Measurements from ENCODE around the gene IQGAP1. TPM values are rescaled to one million over a fixed set of nuclear protein-coding genes. Genes with fewer than 3 reads are reported as not detected.

IQGAP1 gene
- total and polyA plus RNA-seq, 2 donors (not counting 1 experiment from before 2014, with no cell fraction given): 222 to 270 TPM

- no peak for DNase-seq (ENCODE audit: low read depth in 2 of 2)
- Histone ChIP-seq H4K20me1 (ENCODE audit: control insufficient read depth, extremely low read depth, insufficient read depth, low read length) (no peaks in the 10 kb centered on the region), H2AFZ (ENCODE audit: low read length) (no peak overlapping the region), H3K4me2 (ENCODE audit: extremely low read depth, insufficient read depth, low read length) (no peak overlapping the region), H3K4me1 (ENCODE audit: control insufficient read depth, extremely low read depth, insufficient read depth, low read length) (no peaks in the 10 kb centered on the region), H3K79me2 (ENCODE audit: control insufficient read depth, insufficient read depth, low read length) (peaks cover 1% of the 10 kb centered on the region), H3K36me3 (ENCODE audit: control insufficient read depth, insufficient read depth, low read length) (peaks cover 17% of the 10 kb centered on the region), H3K27ac (ENCODE audit: insufficient read depth, low read length) (no peak overlapping the region), H3K4me3 (replicated peaks in 1 of 4; ENCODE audit: control extremely low read depth in 1 of 4, insufficient read depth in 1 of 4, low read depth in 3 of 4, low read length in 4 of 4) (no peak overlapping the region), H3K27me3 (ENCODE audit: control insufficient read depth, insufficient read depth, low read length) (no peaks in the 10 kb centered on the region), H3K9me3 (ENCODE audit: control insufficient read depth, insufficient read depth, low read depth, low read length) (no peaks in the 10 kb centered on the region), H3K9ac (ENCODE audit: insufficient read depth, low read length) (no peak overlapping the region)
- no peak for TF ChIP-seq CTCF (conservative IDR thresholded peaks at IDR 0.05 in 1 of 2, IDR thresholded peaks at IDR 0.05 in 1 of 2; ENCODE audit: low read depth in 1 of 2, low read length in 2 of 2)
- no peak for TF ChIP-seq EZH2 (IDR thresholded peaks at IDR 0.05; ENCODE audit: low read length, missing control alignments)
Observed at GRCh38 chr15:90442423-90442822, 54.4 kb downstream of the IQGAP1 start.

- H3K27ac ChIP-seq (ENCODE audit: insufficient read depth, low read length): no peak overlapping the region
- H3K27me3 ChIP-seq (ENCODE audit: control insufficient read depth, insufficient read depth, low read length): no peaks in the 10 kb centered on the region
- peaks cover 3% of the 10 kb centered on the region for H3K4me1 ChIP-seq (ENCODE audit: control insufficient read depth, extremely low read depth, insufficient read depth, low read length)
- DNase-seq (ENCODE audit: low read depth in 2 of 2): peak in 1 of 2 donors; percentile 41
- no peak overlapping the region for H3K4me2 ChIP-seq (ENCODE audit: extremely low read depth, insufficient read depth, low read length)
- H3K36me3 ChIP-seq (ENCODE audit: control insufficient read depth, insufficient read depth, low read length): peaks cover 25% of the 10 kb centered on the region
- H3K9me3 ChIP-seq (ENCODE audit: control insufficient read depth, insufficient read depth, low read depth, low read length): no peaks in the 10 kb centered on the region
- no peak overlapping the region for H2AFZ ChIP-seq (ENCODE audit: low read length)
- H3K4me3 ChIP-seq (replicated peaks in 1 of 4; ENCODE audit: control extremely low read depth in 1 of 4, insufficient read depth in 1 of 4, low read depth in 3 of 4, low read length in 4 of 4): no peak overlapping the region
- no peaks in the 10 kb centered on the region for H4K20me1 ChIP-seq (ENCODE audit: control insufficient read depth, extremely low read depth, insufficient read depth, low read length)
- no peak overlapping the region for H3K9ac ChIP-seq (ENCODE audit: insufficient read depth, low read length)
- H3K79me2 ChIP-seq (ENCODE audit: control insufficient read depth, insufficient read depth, low read length): peaks cover 7% of the 10 kb centered on the region
- TF ChIP-seq CTCF (conservative IDR thresholded peaks at IDR 0.05 in 1 of 2, IDR thresholded peaks at IDR 0.05 in 1 of 2; ENCODE audit: low read depth in 1 of 2, low read length in 2 of 2): no peak
- TF ChIP-seq EZH2 (IDR thresholded peaks at IDR 0.05; ENCODE audit: low read length, missing control alignments): no peak
Observed at GRCh38 chr15:90449206-90449735, 61.2 kb downstream of the IQGAP1 start.

DNA sequence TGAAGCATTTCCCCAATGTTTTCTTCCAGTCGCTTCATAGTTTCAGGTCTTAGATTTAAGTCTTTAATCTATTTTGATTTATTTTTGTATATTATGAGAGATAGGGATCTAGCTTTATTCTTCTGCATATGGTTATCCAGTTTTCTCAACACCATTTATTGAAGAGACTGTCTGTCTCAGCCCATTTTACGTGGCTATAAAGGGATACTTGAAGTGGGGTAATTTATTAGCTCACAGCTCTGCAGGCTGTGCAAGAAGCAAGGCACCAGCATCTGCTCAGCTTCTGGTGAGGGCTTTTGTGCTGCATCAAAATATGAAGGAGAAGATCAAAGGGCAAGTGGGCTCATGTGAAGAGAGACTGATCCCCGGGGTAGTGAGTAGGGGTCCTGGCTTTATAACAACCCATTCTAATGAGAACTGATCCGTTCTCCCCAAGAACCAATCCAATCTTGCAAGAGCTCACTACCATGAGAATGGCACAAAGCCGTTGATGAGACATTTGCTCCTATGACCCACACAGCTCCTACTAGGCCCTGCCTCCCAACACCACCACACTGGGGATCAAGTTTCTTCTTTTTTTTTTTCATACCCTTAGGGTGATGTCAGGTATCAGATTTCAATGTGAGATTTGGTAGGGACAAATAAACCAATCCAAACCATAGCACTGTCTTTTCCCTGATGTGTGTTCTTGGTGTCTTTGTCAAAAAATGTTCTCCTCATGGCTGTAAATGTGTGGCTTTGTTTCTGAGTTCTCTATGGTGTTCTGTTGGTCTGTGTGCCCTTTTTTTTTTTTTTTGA lies 63.2 kb downstream of the IQGAP1 start:
- TF ChIP-seq CTCF (conservative IDR thresholded peaks at IDR 0.05 in 1 of 2, IDR thresholded peaks at IDR 0.05 in 1 of 2; ENCODE audit: low read depth in 1 of 2, low read length in 2 of 2): no peak
- TF ChIP-seq EZH2 (IDR thresholded peaks at IDR 0.05; ENCODE audit: low read length, missing control alignments): no peak
- Histone ChIP-seq H3K9ac (ENCODE audit: insufficient read depth, low read length) (no peak overlapping the region), H3K27me3 (ENCODE audit: control insufficient read depth, insufficient read depth, low read length) (no peaks in the 10 kb centered on the region), H4K20me1 (ENCODE audit: control insufficient read depth, extremely low read depth, insufficient read depth, low read length) (no peaks in the 10 kb centered on the region), H3K9me3 (ENCODE audit: control insufficient read depth, insufficient read depth, low read depth, low read length) (no peaks in the 10 kb centered on the region), H3K36me3 (ENCODE audit: control insufficient read depth, insufficient read depth, low read length) (peaks cover 37% of the 10 kb centered on the region), H3K4me2 (ENCODE audit: extremely low read depth, insufficient read depth, low read length) (no peak overlapping the region), H3K4me3 (replicated peaks in 1 of 4; ENCODE audit: control extremely low read depth in 1 of 4, insufficient read depth in 1 of 4, low read depth in 3 of 4, low read length in 4 of 4) (no peak overlapping the region), H3K27ac (ENCODE audit: insufficient read depth, low read length) (no peak overlapping the region), H3K4me1 (ENCODE audit: control insufficient read depth, extremely low read depth, insufficient read depth, low read length) (peaks cover 3% of the 10 kb centered on the region), H2AFZ (ENCODE audit: low read length) (no peak overlapping the region), H3K79me2 (ENCODE audit: control insufficient read depth, insufficient read depth, low read length) (peaks cover 7% of the 10 kb centered on the region)
- peak; percentile 81 to 85 for DNase-seq (ENCODE audit: low read depth in 2 of 2)
